KBM-7 (cell line): Measurements from ENCODE around the gene ZNF543.
"Not testable (repeated sequence)": the region's sequence is repeated elsewhere in the genome, so short reads cannot be mapped to it uniquely, and the experiment has no call there.

Experiments
- DNase-seq: peaks from one replicate; pipeline ENCODE4 v3.0.0-alpha.2; 2015
- in situ Hi-C: fragments of 300-500 bp; cut with MboI; formaldehyde crosslinking; loops from 2 replicates; pipeline ENCODE4 v1.14.3; 2020; ENCODE audit warnings: low sequenced_read_pairs, low pct_unique_long_range_greater_than_20kb, mixed read lengths

The ZNF543 gene

GRCh38 chr19:57374179-57374578, 53.9 kb downstream of the ZNF543 start:
- in situ Hi-C loops = no loop called here
- DNase-seq = no peak

- in situ Hi-C loops, DNase-seq: not testable (repeated sequence)
Measured at GRCh38 chr19:57374647-57375046, 54.4 kb downstream of the ZNF543 start.

- in situ Hi-C loops = no loop called here
- DNase-seq = no peak
Measured at GRCh38 chr19:57376151-57376550, 55.9 kb downstream of the ZNF543 start.

- in situ Hi-C loops = no loop called here
- no peak for DNase-seq
Measured at GRCh38 chr19:57377498-57378146, 57.4 kb downstream of the ZNF543 start.
